NCI-H2107 treated with DMSO at 0.1 percent for 48 hours (cell line): ENCODE data around the gene PCDHB13.

ENCODE experiments used
- DNase-seq: peaks from one replicate; lab custom pipeline; 2025; ENCODE audit not compliant: unreplicated experiment; lab: John Stamatoyannopoulos, UW

PCDHB13 gene

DNA sequence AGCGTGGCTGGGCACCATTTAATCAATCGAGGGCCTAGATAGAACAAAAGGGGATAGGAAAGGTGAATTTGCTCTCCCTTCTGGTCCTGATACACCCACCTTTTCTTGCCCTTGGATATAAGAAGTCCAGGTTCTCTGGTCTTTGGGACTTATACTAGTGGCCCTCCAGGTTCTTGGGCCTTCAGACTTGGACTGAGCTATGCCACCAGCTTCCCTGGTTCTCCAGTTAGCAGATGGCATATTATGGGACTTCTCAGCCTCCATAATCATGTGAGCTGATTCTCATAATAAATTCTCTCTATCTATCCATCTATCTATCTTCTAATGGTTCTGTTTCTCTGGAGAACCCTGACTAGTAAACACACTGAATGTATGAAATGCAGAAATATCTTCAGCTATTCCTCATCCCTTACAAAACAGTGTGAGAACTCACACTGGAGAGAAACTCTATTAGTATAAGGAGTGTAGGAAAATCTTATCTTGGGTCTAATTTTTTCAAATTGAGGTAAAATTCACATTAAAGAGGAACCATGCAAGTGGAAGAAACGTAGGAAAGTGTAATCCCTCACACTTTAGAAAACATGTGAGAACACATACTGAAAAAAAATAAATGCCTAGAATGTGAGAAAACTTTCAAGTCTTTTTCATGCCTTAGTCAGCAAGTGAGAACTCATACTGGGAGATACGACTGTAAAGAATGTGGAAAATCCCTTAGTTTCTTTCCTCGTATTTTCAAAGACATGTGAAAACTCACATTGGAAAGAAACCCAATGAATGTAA lies 46.9 kb downstream of the PCDHB13 start:
- DNase-seq, result no peak

DNA sequence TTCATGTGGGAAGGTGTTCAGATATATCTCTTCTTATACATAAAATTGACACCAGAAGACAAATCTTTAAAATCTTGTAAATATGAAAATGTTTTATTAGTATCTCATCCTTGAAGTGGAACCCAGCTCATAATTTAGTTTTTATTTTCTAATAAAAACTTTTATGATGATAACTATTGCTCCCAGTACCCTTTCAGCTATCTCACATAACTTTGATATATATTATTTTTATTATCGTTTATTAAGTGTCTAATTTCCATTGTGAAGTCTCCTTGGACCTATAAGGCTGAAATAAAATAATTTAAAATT lies 47.5 kb downstream of the PCDHB13 start:
- no peak for DNase-seq
